ENCODE results near the gene FRMD3. TPM values are rescaled to one million over a fixed set of nuclear protein-coding genes. Genes with fewer than 3 reads are reported as not detected.

Gene FRMD3
- total and polyA plus RNA-seq, 4 donors = 0.16 to 0.75 (median 0.48) TPM

DNA sequence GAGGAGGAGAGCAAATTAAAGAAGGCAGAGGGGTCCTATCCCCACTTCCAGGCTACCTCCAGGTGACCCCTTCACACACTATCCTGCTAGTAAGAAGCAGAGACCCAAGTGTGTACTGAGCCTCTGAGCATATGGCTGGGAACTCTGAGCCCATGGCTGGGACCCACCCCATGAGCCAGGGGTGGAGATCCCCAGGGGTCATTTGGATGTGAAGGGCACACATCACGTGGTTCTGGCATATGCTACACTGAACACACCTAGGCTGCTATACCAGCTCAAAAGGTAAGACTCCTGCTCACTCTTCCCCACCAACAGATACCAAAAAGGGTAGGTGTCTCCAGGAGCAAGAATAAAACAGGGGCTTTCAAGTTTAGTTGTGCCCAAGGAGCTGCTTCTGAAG, 149.9 kb downstream of the FRMD3 start:
- no peaks in the 10 kb centered on the region for H3K36me3 ChIP-seq (ENCODE audit: control insufficient read depth in 4 of 4, insufficient read depth in 3 of 4, low read depth in 1 of 4, low read length in 3 of 4)

DNA sequence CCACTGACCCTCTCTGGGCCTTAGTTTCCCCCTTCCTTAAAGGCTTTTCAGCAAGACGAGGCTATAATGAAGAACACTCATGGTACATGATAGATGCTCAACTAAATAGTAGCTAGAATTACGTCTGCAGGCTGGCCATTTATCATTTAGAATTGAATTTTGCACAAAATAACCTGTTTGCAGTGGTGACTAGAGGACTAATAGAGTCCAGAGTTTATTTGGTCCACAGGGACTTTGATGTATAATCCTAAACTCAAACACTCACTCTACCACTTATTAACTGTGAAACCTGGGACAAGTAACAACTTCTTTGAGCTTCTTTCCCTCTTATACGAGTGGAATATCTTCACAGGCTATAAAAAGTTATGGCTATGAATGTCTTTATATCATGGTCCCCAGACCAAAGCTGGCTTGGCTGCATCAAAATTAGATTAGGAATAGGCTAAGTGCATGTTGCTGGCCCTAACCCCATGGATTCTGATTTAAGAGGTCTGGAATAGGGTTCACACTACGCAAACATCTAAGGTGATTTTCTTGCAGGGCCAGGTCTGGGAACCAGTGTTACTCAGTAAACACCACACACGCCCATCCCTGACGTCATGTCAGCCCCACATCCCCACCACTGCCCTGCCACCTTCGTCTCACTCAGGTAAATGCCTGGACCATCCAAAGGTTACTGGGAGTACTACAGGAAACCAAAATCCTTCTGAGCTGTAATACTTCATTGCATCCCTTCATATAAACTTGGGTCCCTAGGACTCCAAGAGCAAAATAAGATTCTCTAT, 150.6 kb downstream of the FRMD3 start:
- no peaks in the 10 kb centered on the region for H3K27me3 ChIP-seq (ENCODE audit: control insufficient read depth in 4 of 4, insufficient read depth in 4 of 4, low read length in 3 of 4)
- TF ChIP-seq EGR1 (IDR thresholded peaks at IDR 0.05; ENCODE audit: low read depth in 2 of 2) (no peak), SP1 (IDR thresholded peaks at IDR 0.05) (no peak), YY1 (IDR thresholded peaks at IDR 0.05) (no peak), TAF1 (conservative IDR thresholded peaks at IDR 0.05) (no peak), GABPA (IDR thresholded peaks at IDR 0.05 in 1 of 2, conservative IDR thresholded peaks at IDR 0.05 in 1 of 2) (no peak), RXRA (IDR thresholded peaks at IDR 0.05) (no peak), HNF4A (conservative IDR thresholded peaks at IDR 0.05) (no peak), JUND (IDR thresholded peaks at IDR 0.05) (no peak), FOXA2 (IDR thresholded peaks at IDR 0.05) (no peak)
- TF ChIP-seq, protein P1, sequence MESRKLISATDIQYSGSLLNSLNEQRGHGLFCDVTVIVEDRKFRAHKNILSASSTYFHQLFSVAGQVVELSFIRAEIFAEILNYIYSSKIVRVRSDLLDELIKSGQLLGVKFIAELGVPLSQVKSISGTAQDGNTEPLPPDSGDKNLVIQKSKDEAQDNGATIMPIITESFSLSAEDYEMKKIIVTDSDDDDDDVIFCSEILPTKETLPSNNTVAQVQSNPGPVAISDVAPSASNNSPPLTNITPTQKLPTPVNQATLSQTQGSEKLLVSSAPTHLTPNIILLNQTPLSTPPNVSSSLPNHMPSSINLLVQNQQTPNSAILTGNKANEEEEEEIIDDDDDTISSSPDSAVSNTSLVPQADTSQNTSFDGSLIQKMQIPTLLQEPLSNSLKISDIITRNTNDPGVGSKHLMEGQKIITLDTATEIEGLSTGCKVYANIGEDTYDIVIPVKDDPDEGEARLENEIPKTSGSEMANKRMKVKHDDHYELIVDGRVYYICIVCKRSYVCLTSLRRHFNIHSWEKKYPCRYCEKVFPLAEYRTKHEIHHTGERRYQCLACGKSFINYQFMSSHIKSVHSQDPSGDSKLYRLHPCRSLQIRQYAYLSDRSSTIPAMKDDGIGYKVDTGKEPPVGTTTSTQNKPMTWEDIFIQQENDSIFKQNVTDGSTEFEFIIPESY (IDR thresholded peaks at IDR 0.05) = no peak
- TF ChIP-seq, protein P2, sequence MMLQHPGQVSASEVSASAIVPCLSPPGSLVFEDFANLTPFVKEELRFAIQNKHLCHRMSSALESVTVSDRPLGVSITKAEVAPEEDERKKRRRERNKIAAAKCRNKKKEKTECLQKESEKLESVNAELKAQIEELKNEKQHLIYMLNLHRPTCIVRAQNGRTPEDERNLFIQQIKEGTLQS (IDR thresholded peaks at IDR 0.05) = no peak
- peaks cover 0 to 4% (median 1%) of the 10 kb centered on the region in 4 donors for H3K9me3 ChIP-seq (ENCODE audit: control insufficient read depth in 4 of 4, low read length in 3 of 4)
- H3K9ac ChIP-seq (ENCODE audit: low read depth in 1 of 2, low read length in 2 of 2) = no peak overlapping the region
- WGBS = 85% methylated on average over 7 of the region's 7 CpGs
- no peaks in the 10 kb centered on the region for H3K4me1 ChIP-seq (ENCODE audit: control insufficient read depth in 4 of 4, insufficient read depth in 4 of 4, low read length in 3 of 4)
- H3K27ac ChIP-seq (ENCODE audit: low read depth in 1 of 2, low read length in 2 of 2) = no peak overlapping the region
- no peak for DNase-seq (ENCODE audit: low spot score)
- no peaks in the 10 kb centered on the region for H3K36me3 ChIP-seq (ENCODE audit: control insufficient read depth in 4 of 4, insufficient read depth in 3 of 4, low read depth in 1 of 4, low read length in 3 of 4)
- H3K4me3 ChIP-seq (ENCODE audit: low read depth in 1 of 3, low read length in 3 of 3) = no peak overlapping the region

More for the DNA sequence above, 149.9 kb downstream of the FRMD3 start:
- Histone ChIP-seq H3K4me3 (ENCODE audit: low read depth in 1 of 3, low read length in 3 of 3) (no peak overlapping the region), H3K27me3 (ENCODE audit: control insufficient read depth in 4 of 4, insufficient read depth in 4 of 4, low read length in 3 of 4) (no peaks in the 10 kb centered on the region), H3K27ac (ENCODE audit: low read depth in 1 of 2, low read length in 2 of 2) (no peak overlapping the region), H3K4me1 (ENCODE audit: control insufficient read depth in 4 of 4, insufficient read depth in 4 of 4, low read length in 3 of 4) (no peaks in the 10 kb centered on the region), H3K9me3 (ENCODE audit: control insufficient read depth in 4 of 4, low read length in 3 of 4) (peaks cover 0 to 4% (median 0%) of the 10 kb centered on the region in 4 donors), H3K9ac (ENCODE audit: low read depth in 1 of 2, low read length in 2 of 2) (no peak overlapping the region)
- TF ChIP-seq FOXA1 (IDR thresholded peaks at IDR 0.05) (no peak), RXRA (IDR thresholded peaks at IDR 0.05) (no peak), GABPA (IDR thresholded peaks at IDR 0.05 in 1 of 2, conservative IDR thresholded peaks at IDR 0.05 in 1 of 2) (no peak), SP1 (IDR thresholded peaks at IDR 0.05) (no peak), RAD21 (IDR thresholded peaks at IDR 0.05) (no peak), TAF1 (conservative IDR thresholded peaks at IDR 0.05) (no peak), EGR1 (IDR thresholded peaks at IDR 0.05; ENCODE audit: low read depth in 2 of 2) (no peak), HNF4G (IDR thresholded peaks at IDR 0.05) (no peak), JUND (IDR thresholded peaks at IDR 0.05) (no peak), FOXA2 (IDR thresholded peaks at IDR 0.05) (no peak), NR2F2 (IDR thresholded peaks at IDR 0.05) (no peak)
- TF ChIP-seq, protein P3, sequence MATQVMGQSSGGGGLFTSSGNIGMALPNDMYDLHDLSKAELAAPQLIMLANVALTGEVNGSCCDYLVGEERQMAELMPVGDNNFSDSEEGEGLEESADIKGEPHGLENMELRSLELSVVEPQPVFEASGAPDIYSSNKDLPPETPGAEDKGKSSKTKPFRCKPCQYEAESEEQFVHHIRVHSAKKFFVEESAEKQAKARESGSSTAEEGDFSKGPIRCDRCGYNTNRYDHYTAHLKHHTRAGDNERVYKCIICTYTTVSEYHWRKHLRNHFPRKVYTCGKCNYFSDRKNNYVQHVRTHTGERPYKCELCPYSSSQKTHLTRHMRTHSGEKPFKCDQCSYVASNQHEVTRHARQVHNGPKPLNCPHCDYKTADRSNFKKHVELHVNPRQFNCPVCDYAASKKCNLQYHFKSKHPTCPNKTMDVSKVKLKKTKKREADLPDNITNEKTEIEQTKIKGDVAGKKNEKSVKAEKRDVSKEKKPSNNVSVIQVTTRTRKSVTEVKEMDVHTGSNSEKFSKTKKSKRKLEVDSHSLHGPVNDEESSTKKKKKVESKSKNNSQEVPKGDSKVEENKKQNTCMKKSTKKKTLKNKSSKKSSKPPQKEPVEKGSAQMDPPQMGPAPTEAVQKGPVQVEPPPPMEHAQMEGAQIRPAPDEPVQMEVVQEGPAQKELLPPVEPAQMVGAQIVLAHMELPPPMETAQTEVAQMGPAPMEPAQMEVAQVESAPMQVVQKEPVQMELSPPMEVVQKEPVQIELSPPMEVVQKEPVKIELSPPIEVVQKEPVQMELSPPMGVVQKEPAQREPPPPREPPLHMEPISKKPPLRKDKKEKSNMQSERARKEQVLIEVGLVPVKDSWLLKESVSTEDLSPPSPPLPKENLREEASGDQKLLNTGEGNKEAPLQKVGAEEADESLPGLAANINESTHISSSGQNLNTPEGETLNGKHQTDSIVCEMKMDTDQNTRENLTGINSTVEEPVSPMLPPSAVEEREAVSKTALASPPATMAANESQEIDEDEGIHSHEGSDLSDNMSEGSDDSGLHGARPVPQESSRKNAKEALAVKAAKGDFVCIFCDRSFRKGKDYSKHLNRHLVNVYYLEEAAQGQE (IDR thresholded peaks at IDR 0.05) = no peak
- TF ChIP-seq, protein P2 (IDR thresholded peaks at IDR 0.05) = no peak
- TF ChIP-seq, protein P1 (IDR thresholded peaks at IDR 0.05) = no peak
- TF ChIP-seq, protein P4, sequence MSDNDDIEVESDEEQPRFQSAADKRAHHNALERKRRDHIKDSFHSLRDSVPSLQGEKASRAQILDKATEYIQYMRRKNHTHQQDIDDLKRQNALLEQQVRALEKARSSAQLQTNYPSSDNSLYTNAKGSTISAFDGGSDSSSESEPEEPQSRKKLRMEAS (IDR thresholded peaks at IDR 0.05) = no peak
- no peak for DNase-seq (ENCODE audit: low spot score)
- 75% methylated on average over 1 of the region's 1 CpG for WGBS
